Mesendoderm (in vitro differentiated cells): ENCODE data around the gene FNBP1.

ENCODE experiments used
- DNase-seq: peaks from one replicate; pipeline ENCODE4 v3.0.0; 2013
- H2AK5ac ChIP-seq: 2 replicates; pipeline ENCODE4 v1.6.1; 2013; ENCODE audit warnings: low read length, inconsistent platforms
- H2BK120ac ChIP-seq: 2 replicates; pipeline ENCODE4 v1.6.1; 2013; ENCODE audit warnings: low read depth, mild to moderate bottlenecking, low read length, moderate library complexity, mixed read lengths
- H2BK15ac ChIP-seq: replicated peaks from 2 replicates; pipeline ENCODE4 v1.6.1; 2013; ENCODE audit warnings: low read depth, mild to moderate bottlenecking, moderate library complexity
- H2BK5ac ChIP-seq: 2 replicates; pipeline ENCODE4 v1.6.1; 2013; ENCODE audit warnings: low read length, inconsistent platforms
- H3K18ac ChIP-seq: 2 replicates; pipeline ENCODE4 v1.6.1; 2013; ENCODE audit warnings: mild to moderate bottlenecking, low read length, mixed read lengths
- H3K23ac ChIP-seq: one replicate; pipeline ENCODE4 v1.6.1; 2013; ENCODE audit warnings: low read length
- H3K27ac ChIP-seq: 2 replicates; pipeline ENCODE4 v1.5.1; 2013; ENCODE audit warnings: low read depth, mild to moderate bottlenecking, inconsistent platforms, low read length, moderate library complexity
- H3K27me3 ChIP-seq: 2 replicates; pipeline ENCODE4 v1.6.1; 2013; ENCODE audit warnings: low read length, control low read depth, mild to moderate bottlenecking, inconsistent platforms; ENCODE audit not compliant: insufficient read depth, poor library complexity
- H3K36me3 ChIP-seq: 2 replicates; pipeline ENCODE4 v1.6.1; 2013; ENCODE audit warnings: low read length, inconsistent platforms; ENCODE audit not compliant: control insufficient read depth, insufficient read depth
- H3K4ac ChIP-seq: one replicate; pipeline ENCODE4 v1.6.1; 2013; ENCODE audit warnings: low read depth, mild to moderate bottlenecking, low read length, moderate library complexity
- H3K4me1 ChIP-seq: 2 replicates; pipeline ENCODE4 v1.6.1; 2013; ENCODE audit warnings: low read depth, low read length, inconsistent platforms; ENCODE audit not compliant: control insufficient read depth
- H3K4me2 ChIP-seq: 2 replicates; pipeline ENCODE4 v1.6.1; 2013; ENCODE audit warnings: low read length
- H3K4me3 ChIP-seq: 2 replicates; pipeline ENCODE4 v1.5.1; 2013; ENCODE audit warnings: mild to moderate bottlenecking, low read length
- H3K56ac ChIP-seq: one replicate; pipeline ENCODE4 v1.6.1; 2013; ENCODE audit warnings: low read length
- H3K79me1 ChIP-seq: 2 replicates; pipeline ENCODE4 v1.6.1; 2013; ENCODE audit warnings: low read length, inconsistent platforms
- H3K79me2 ChIP-seq: 2 replicates; pipeline ENCODE4 v1.6.1; 2013; ENCODE audit warnings: mild to moderate bottlenecking, low read length; ENCODE audit not compliant: control insufficient read depth, insufficient read depth
- H3K9ac ChIP-seq: 2 replicates; pipeline ENCODE4 v1.6.1; 2013; ENCODE audit warnings: low read length, inconsistent platforms
- H4K5ac ChIP-seq: one replicate; pipeline ENCODE4 v1.6.1; 2013; ENCODE audit warnings: low read length
- H4K8ac ChIP-seq: one replicate; pipeline ENCODE4 v1.6.1; 2013; ENCODE audit warnings: low read depth, mild to moderate bottlenecking, control low read depth, low read length, moderate library complexity
- WGBS: extraction: QIAGEN DNeasy Blood & Tissue Kit; methylation state at CpG from one replicate; pipeline ENCODE4 v1.1.7; 2013; ENCODE audit warnings: low lambda C conversion rate, missing lambda C conversion rate; ENCODE audit not compliant: insufficient coverage; ENCODE audit errors: extremely low coverage; 5-methylcytosine and 5-hydroxymethylcytosine counted together

The FNBP1 gene

DNA sequence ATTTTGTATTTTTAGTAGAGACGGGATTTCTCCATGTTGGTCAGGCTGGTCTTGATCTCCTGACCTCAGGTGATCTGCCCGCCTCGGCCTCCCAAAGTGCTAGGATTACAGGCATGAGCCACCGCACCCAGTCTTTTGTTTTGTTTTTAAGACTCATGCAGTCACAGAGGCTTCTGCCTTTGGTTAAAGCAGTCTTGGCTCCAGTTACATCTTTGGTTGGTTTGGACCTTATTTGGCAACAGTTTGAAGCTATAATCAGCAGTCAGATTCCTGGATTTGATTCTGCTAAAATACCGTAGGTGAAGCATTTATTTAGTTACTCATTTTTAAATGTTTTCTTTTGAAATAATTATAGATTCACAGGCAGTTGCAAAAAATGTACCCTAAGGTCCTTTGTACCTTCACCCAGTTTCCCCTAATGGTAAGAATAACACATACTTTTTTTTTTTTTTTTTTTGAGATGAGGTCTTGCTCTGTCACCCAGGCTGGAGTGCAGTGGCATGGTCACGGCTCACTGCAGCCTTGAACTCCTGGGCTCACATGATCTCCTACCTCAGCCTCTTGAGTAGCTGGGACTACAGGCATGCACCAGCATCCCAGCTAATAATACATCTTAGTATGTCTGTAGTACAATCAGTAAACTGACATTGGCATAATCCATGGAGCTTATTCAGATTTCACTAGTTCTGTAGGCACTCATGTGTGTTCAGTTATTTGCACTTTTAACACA is 192.0 kb downstream of the FNBP1 start:
- H3K56ac ChIP-seq: no peak overlapping the region
- no peaks in the 10 kb centered on the region for H3K36me3 ChIP-seq
- H3K27ac ChIP-seq: no peak overlapping the region
- no peak for DNase-seq
- no peaks in the 10 kb centered on the region for H3K79me1 ChIP-seq
- no peak overlapping the region for H3K4ac ChIP-seq
- no peaks in the 10 kb centered on the region for H3K79me2 ChIP-seq
- H3K18ac ChIP-seq: no peak overlapping the region
- no peak overlapping the region for H2BK120ac ChIP-seq
- H2BK5ac ChIP-seq: no peak overlapping the region
- H3K4me3 ChIP-seq: no peak overlapping the region
- no CpG with 5 or more reads among the region's 6 CpGs for WGBS
- no peaks in the 10 kb centered on the region for H3K4me1 ChIP-seq
- no peak overlapping the region for H2BK15ac ChIP-seq
- no peaks in the 10 kb centered on the region for H3K27me3 ChIP-seq
- H3K23ac ChIP-seq: no peak overlapping the region
- no peak overlapping the region for H4K5ac ChIP-seq
- H2AK5ac ChIP-seq: no peak overlapping the region
- H4K8ac ChIP-seq: no peak overlapping the region
- no peak overlapping the region for H3K4me2 ChIP-seq
- H3K9ac ChIP-seq: no peak overlapping the region

GRCh38 chr9:129849901-129850300 is 193.1 kb downstream of the FNBP1 start:
- H3K27ac ChIP-seq: no peak overlapping the region
- H3K36me3 ChIP-seq: no peaks in the 10 kb centered on the region
- H3K4me3 ChIP-seq: no peak overlapping the region
- no peak overlapping the region for H3K9ac ChIP-seq
- H4K8ac ChIP-seq: no peak overlapping the region
- H3K79me2 ChIP-seq: no peaks in the 10 kb centered on the region
- H2AK5ac ChIP-seq: no peak overlapping the region
- H3K4ac ChIP-seq: no peak overlapping the region
- H3K4me1 ChIP-seq: no peaks in the 10 kb centered on the region
- H4K5ac ChIP-seq: no peak overlapping the region
- no peak overlapping the region for H3K23ac ChIP-seq
- H3K27me3 ChIP-seq: no peaks in the 10 kb centered on the region
- no peak overlapping the region for H3K18ac ChIP-seq
- no peak overlapping the region for H3K56ac ChIP-seq
- H3K4me2 ChIP-seq: no peak overlapping the region
- no peaks in the 10 kb centered on the region for H3K79me1 ChIP-seq
- H2BK15ac ChIP-seq: no peak overlapping the region
- no peak for DNase-seq
- no peak overlapping the region for H2BK120ac ChIP-seq
- no peak overlapping the region for H2BK5ac ChIP-seq
- WGBS: no CpG with 5 or more reads among the region's 6 CpGs

GRCh38 chr9:129848712-129849441 is 194.1 kb downstream of the FNBP1 start:
- H3K23ac ChIP-seq: no peak overlapping the region
- no peak overlapping the region for H4K5ac ChIP-seq
- H2BK5ac ChIP-seq: no peak overlapping the region
- H3K27ac ChIP-seq: no peak overlapping the region
- H3K56ac ChIP-seq: no peak overlapping the region
- no peak overlapping the region for H3K4ac ChIP-seq
- H3K18ac ChIP-seq: no peak overlapping the region
- no peak overlapping the region for H4K8ac ChIP-seq
- no peaks in the 10 kb centered on the region for H3K79me2 ChIP-seq
- H3K4me1 ChIP-seq: no peaks in the 10 kb centered on the region
- no peaks in the 10 kb centered on the region for H3K79me1 ChIP-seq
- H3K4me3 ChIP-seq: no peak overlapping the region
- no peak overlapping the region for H2BK120ac ChIP-seq
- H2BK15ac ChIP-seq: no peak overlapping the region
- no peak overlapping the region for H2AK5ac ChIP-seq
- no peak for DNase-seq
- H3K36me3 ChIP-seq: no peaks in the 10 kb centered on the region
- H3K4me2 ChIP-seq: no peak overlapping the region
- no peak overlapping the region for H3K9ac ChIP-seq
- WGBS: no CpG with 5 or more reads among the region's 4 CpGs
- no peaks in the 10 kb centered on the region for H3K27me3 ChIP-seq

- Histone ChIP-seq H3K9ac (no peak overlapping the region), H3K18ac (no peak overlapping the region), H3K4me1 (no peaks in the 10 kb centered on the region), H2AK5ac (no peak overlapping the region), H3K56ac (no peak overlapping the region), H3K4me2 (no peak overlapping the region), H2BK15ac (no peak overlapping the region), H3K79me1 (no peaks in the 10 kb centered on the region), H3K27me3 (no peaks in the 10 kb centered on the region), H4K5ac (no peak overlapping the region), H3K79me2 (no peaks in the 10 kb centered on the region), H3K36me3 (no peaks in the 10 kb centered on the region), H2BK5ac (no peak overlapping the region), H3K4me3 (no peak overlapping the region), H2BK120ac (no peak overlapping the region), H3K23ac (no peak overlapping the region), H4K8ac (no peak overlapping the region), H3K4ac (no peak overlapping the region), H3K27ac (no peak overlapping the region)
- DNase-seq: no peak
- WGBS: no CpG with 5 or more reads among the region's 2 CpGs
These were observed 197.6 kb downstream of the FNBP1 start for GRCh38 chr9:129845373-129845772.

DNA sequence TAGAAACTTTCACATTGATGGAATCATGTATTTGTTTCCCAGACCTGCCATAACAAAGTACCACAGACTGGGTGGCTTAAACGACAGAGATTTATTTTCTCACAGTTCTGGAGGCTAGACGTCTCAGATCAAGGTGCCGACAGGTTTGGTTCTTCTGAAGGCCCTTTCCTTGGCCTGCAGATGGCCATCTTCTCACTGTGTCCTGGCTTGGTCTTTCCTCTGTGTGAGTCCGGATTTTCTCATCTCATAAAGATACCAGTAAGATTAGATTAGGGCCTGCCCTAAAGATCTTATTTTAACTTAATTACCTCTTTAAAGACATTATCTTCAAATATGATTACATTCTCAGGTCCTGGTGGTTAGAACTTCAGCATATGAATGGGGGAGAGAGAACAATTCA is 201.9 kb downstream of the FNBP1 start:
- no peak overlapping the region for H3K27ac ChIP-seq
- no peak overlapping the region for H2BK15ac ChIP-seq
- H3K9ac ChIP-seq: no peak overlapping the region
- H4K5ac ChIP-seq: no peak overlapping the region
- DNase-seq: peak; percentile 27
- no peaks in the 10 kb centered on the region for H3K79me1 ChIP-seq
- no peak overlapping the region for H4K8ac ChIP-seq
- no peak overlapping the region for H3K4ac ChIP-seq
- no CpG with 5 or more reads among the region's 4 CpGs for WGBS
- H3K79me2 ChIP-seq: no peaks in the 10 kb centered on the region
- H3K18ac ChIP-seq: no peak overlapping the region
- H2BK120ac ChIP-seq: no peak overlapping the region
- no peaks in the 10 kb centered on the region for H3K36me3 ChIP-seq
- H3K4me2 ChIP-seq: no peak overlapping the region
- no peak overlapping the region for H3K56ac ChIP-seq
- H3K4me1 ChIP-seq: no peaks in the 10 kb centered on the region
- H3K4me3 ChIP-seq: no peak overlapping the region
- H2BK5ac ChIP-seq: no peak overlapping the region
- H2AK5ac ChIP-seq: no peak overlapping the region
- no peaks in the 10 kb centered on the region for H3K27me3 ChIP-seq
- H3K23ac ChIP-seq: no peak overlapping the region
